WI38 (cell line): Measurements from ENCODE around the gene TPP2.

Experiments
- H3K4me3 ChIP-seq: 2 replicates; pipeline ENCODE4 v1.5.1; 2011; ENCODE audit warnings: low read depth, mild to moderate bottlenecking, control low read depth, low read length
- CTCF ChIP-seq: IDR thresholded peaks from 2 replicates; pipeline ENCODE4 v1.5.1; 2012; ENCODE audit warnings: low read depth, mild to moderate bottlenecking, control low read depth, low read length

The TPP2 gene

GRCh38 chr13:102638741-102639140 lies 42.0 kb downstream of the TPP2 start:
- TF ChIP-seq CTCF, result no peak
- no peak overlapping the region for H3K4me3 ChIP-seq

- TF ChIP-seq CTCF, result no peak
- no peak overlapping the region for H3K4me3 ChIP-seq
Measured at GRCh38 chr13:102642029-102642428, 45.2 kb downstream of the TPP2 start.

- no peak overlapping the region for H3K4me3 ChIP-seq
- TF ChIP-seq CTCF, result no peak
Measured at GRCh38 chr13:102642475-102642874, 45.7 kb downstream of the TPP2 start.

- H3K4me3 ChIP-seq, result no peak overlapping the region
- no peak for TF ChIP-seq CTCF
Measured at GRCh38 chr13:102643656-102644055, 46.9 kb downstream of the TPP2 start.

GRCh38 chr13:102645701-102646100 lies 48.9 kb downstream of the TPP2 start:
- no peak overlapping the region for H3K4me3 ChIP-seq
- no peak for TF ChIP-seq CTCF

GRCh38 chr13:102648046-102648445 lies 51.3 kb downstream of the TPP2 start:
- H3K4me3 ChIP-seq, result no peak overlapping the region
- TF ChIP-seq CTCF, result no peak

GRCh38 chr13:102650444-102650843 lies 53.7 kb downstream of the TPP2 start:
- H3K4me3 ChIP-seq, result no peak overlapping the region
- TF ChIP-seq CTCF, result no peak
